H1 (cell line): ENCODE data around the gene NUP210. TPM values are rescaled to one million over a fixed set of nuclear protein-coding genes. Genes with fewer than 3 reads are reported as not detected.

Experiments used
- ASH2L ChIP-seq: fragments of 200-600, 300-600 bp; sonication (generic); IDR thresholded peaks from one replicate; pipeline ENCODE4 v1.7.1; 2017; ENCODE audit warnings: low read length
- SP2 ChIP-seq: IDR thresholded peaks from 2 replicates; pipeline ENCODE4 v1.6.1; 2012; ENCODE audit warnings: mild to moderate bottlenecking, low read length, inconsistent platforms
- TCF12 ChIP-seq: IDR thresholded peaks from 2 replicates; pipeline ENCODE4 v1.6.1; 2011; ENCODE audit warnings: low read depth, mild to moderate bottlenecking, low read length
- polyA plus RNA-seq, 7 experiments: library from polyadenylated mRNA; depleted of rRNA in 3 of 7; stranded (reverse) in 5 of 7; unstranded in 2 of 7; fragments of >200 nt in 5 of 7; fragments of 200-250 nt in 2 of 7; gene quantifications; 1 replicate in 5 of 7; 2 replicates in 1 of 7; 4 replicates in 1 of 7; pipeline versions ENCODE4 v1.2.1 to v1.2.3, GENCODE V29; 2011 to 2013; ENCODE audit warnings: missing spikeins in 2 of 7, mixed read lengths in 2 of 7
- total RNA-seq: library from RNA; stranded (reverse); fragmentation: NEBNext Ultra II Directional; extraction: Animal tissue kit (Norgen Biotek cat#: 25700); gene quantifications from 2 replicates; pipeline ENCODE4 v1.2.1, GENCODE V29; 2021
- TF ChIP-seq, protein P1 (sequence below): fragments of 300-600 bp; sonication (generic); IDR thresholded peaks from 2 replicates; pipeline ENCODE4 v1.7.1; 2012; ENCODE audit warnings: low read length, moderate library complexity, mild to moderate bottlenecking, inconsistent platforms; ENCODE audit not compliant: insufficient replicate concordance
- TF ChIP-seq, protein P2 (sequence below): IDR thresholded peaks from 2 replicates; pipeline ENCODE4 v1.6.1; 2012; ENCODE audit warnings: inconsistent platforms

NUP210 gene
- total and polyA plus RNA-seq, 2 of the 8 experiments (the other 6 are each of a cell fraction or from before 2014, with no cell fraction given) = 51.0 to 53.7 TPM

- TF ChIP-seq, protein P1, sequence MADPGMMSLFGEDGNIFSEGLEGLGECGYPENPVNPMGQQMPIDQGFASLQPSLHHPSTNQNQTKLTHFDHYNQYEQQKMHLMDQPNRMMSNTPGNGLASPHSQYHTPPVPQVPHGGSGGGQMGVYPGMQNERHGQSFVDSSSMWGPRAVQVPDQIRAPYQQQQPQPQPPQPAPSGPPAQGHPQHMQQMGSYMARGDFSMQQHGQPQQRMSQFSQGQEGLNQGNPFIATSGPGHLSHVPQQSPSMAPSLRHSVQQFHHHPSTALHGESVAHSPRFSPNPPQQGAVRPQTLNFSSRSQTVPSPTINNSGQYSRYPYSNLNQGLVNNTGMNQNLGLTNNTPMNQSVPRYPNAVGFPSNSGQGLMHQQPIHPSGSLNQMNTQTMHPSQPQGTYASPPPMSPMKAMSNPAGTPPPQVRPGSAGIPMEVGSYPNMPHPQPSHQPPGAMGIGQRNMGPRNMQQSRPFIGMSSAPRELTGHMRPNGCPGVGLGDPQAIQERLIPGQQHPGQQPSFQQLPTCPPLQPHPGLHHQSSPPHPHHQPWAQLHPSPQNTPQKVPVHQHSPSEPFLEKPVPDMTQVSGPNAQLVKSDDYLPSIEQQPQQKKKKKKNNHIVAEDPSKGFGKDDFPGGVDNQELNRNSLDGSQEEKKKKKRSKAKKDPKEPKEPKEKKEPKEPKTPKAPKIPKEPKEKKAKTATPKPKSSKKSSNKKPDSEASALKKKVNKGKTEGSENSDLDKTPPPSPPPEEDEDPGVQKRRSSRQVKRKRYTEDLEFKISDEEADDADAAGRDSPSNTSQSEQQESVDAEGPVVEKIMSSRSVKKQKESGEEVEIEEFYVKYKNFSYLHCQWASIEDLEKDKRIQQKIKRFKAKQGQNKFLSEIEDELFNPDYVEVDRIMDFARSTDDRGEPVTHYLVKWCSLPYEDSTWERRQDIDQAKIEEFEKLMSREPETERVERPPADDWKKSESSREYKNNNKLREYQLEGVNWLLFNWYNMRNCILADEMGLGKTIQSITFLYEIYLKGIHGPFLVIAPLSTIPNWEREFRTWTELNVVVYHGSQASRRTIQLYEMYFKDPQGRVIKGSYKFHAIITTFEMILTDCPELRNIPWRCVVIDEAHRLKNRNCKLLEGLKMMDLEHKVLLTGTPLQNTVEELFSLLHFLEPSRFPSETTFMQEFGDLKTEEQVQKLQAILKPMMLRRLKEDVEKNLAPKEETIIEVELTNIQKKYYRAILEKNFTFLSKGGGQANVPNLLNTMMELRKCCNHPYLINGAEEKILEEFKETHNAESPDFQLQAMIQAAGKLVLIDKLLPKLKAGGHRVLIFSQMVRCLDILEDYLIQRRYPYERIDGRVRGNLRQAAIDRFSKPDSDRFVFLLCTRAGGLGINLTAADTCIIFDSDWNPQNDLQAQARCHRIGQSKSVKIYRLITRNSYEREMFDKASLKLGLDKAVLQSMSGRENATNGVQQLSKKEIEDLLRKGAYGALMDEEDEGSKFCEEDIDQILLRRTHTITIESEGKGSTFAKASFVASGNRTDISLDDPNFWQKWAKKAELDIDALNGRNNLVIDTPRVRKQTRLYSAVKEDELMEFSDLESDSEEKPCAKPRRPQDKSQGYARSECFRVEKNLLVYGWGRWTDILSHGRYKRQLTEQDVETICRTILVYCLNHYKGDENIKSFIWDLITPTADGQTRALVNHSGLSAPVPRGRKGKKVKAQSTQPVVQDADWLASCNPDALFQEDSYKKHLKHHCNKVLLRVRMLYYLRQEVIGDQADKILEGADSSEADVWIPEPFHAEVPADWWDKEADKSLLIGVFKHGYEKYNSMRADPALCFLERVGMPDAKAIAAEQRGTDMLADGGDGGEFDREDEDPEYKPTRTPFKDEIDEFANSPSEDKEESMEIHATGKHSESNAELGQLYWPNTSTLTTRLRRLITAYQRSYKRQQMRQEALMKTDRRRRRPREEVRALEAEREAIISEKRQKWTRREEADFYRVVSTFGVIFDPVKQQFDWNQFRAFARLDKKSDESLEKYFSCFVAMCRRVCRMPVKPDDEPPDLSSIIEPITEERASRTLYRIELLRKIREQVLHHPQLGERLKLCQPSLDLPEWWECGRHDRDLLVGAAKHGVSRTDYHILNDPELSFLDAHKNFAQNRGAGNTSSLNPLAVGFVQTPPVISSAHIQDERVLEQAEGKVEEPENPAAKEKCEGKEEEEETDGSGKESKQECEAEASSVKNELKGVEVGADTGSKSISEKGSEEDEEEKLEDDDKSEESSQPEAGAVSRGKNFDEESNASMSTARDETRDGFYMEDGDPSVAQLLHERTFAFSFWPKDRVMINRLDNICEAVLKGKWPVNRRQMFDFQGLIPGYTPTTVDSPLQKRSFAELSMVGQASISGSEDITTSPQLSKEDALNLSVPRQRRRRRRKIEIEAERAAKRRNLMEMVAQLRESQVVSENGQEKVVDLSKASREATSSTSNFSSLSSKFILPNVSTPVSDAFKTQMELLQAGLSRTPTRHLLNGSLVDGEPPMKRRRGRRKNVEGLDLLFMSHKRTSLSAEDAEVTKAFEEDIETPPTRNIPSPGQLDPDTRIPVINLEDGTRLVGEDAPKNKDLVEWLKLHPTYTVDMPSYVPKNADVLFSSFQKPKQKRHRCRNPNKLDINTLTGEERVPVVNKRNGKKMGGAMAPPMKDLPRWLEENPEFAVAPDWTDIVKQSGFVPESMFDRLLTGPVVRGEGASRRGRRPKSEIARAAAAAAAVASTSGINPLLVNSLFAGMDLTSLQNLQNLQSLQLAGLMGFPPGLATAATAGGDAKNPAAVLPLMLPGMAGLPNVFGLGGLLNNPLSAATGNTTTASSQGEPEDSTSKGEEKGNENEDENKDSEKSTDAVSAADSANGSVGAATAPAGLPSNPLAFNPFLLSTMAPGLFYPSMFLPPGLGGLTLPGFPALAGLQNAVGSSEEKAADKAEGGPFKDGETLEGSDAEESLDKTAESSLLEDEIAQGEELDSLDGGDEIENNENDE = no peak
- TF ChIP-seq, protein P2, sequence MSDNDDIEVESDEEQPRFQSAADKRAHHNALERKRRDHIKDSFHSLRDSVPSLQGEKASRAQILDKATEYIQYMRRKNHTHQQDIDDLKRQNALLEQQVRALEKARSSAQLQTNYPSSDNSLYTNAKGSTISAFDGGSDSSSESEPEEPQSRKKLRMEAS = no peak
- no peak for TF ChIP-seq ASH2L
- TF ChIP-seq SP2 = no peak
- no peak for TF ChIP-seq TCF12
These were observed 90.4 kb downstream of the NUP210 start (continued) for GRCh38 chr3:13329746-13330145.
